ENCODE measurements around the gene SNX13. TPM values are rescaled to one million over a fixed set of nuclear protein-coding genes. Genes with fewer than 3 reads are reported as not detected.

The SNX13 gene
- total and polyA plus RNA-seq, 2 experiments from 2014 or later: 7.5 to 42.7 TPM

GRCh38 chr7:17832820-17833355 lies 107.4 kb downstream of the SNX13 start:
- DNase-seq (ENCODE audit: low spot score) (no peak), ATAC-seq (no peak)
- no peaks in the 10 kb centered on the region for H3K36me3 ChIP-seq (ENCODE audit: insufficient read depth)
- H3K4me3 Mint-ChIP-seq: no peak overlapping the region
- H3K27ac Mint-ChIP-seq: no peak overlapping the region
- no peaks in the 10 kb centered on the region for H3K9me2 ChIP-seq (ENCODE audit: insufficient read depth)
- no peaks in the 10 kb centered on the region for H3K27me3 Mint-ChIP-seq (ENCODE audit: insufficient read depth, low read depth, poor library complexity)
- no peaks in the 10 kb centered on the region for H3K4me1 Mint-ChIP-seq
- TF ChIP-seq CREB1 (CRISPR knock-in tag; IDR thresholded peaks at IDR 0.05; ENCODE audit: low read depth) (no peak), EZH2phosphoT487 (IDR thresholded peaks at IDR 0.05; ENCODE audit: unreplicated experiment) (no peak), ETS1 (IDR thresholded peaks at IDR 0.05) (no peak), ZNF114 (CRISPR knock-in tag; IDR thresholded peaks at IDR 0.05) (no peak), ZNF462 (CRISPR knock-in tag; IDR thresholded peaks at IDR 0.05) (no peak), POLR2AphosphoS5 (IDR thresholded peaks at IDR 0.05; ENCODE audit: low read depth) (no peak), EZH2 (IDR thresholded peaks at IDR 0.05; ENCODE audit: low read depth, unreplicated experiment) (no peak), NANOG (IDR thresholded peaks at IDR 0.05; ENCODE audit: borderline replicate concordance) (no peak), ZNF331 (CRISPR knock-in tag; IDR thresholded peaks at IDR 0.05; ENCODE audit: low read depth) (no peak), JUNB (IDR thresholded peaks at IDR 0.05; ENCODE audit: unreplicated experiment) (no peak), STAT1 (IDR thresholded peaks at IDR 0.05; ENCODE audit: unreplicated experiment) (no peak)
- TF ChIP-seq, protein P1, sequence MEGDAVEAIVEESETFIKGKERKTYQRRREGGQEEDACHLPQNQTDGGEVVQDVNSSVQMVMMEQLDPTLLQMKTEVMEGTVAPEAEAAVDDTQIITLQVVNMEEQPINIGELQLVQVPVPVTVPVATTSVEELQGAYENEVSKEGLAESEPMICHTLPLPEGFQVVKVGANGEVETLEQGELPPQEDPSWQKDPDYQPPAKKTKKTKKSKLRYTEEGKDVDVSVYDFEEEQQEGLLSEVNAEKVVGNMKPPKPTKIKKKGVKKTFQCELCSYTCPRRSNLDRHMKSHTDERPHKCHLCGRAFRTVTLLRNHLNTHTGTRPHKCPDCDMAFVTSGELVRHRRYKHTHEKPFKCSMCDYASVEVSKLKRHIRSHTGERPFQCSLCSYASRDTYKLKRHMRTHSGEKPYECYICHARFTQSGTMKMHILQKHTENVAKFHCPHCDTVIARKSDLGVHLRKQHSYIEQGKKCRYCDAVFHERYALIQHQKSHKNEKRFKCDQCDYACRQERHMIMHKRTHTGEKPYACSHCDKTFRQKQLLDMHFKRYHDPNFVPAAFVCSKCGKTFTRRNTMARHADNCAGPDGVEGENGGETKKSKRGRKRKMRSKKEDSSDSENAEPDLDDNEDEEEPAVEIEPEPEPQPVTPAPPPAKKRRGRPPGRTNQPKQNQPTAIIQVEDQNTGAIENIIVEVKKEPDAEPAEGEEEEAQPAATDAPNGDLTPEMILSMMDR (conservative IDR thresholded peaks at IDR 0.05; ENCODE audit: low read depth in 2 of 2): no peak
- TF ChIP-seq, protein P2, sequence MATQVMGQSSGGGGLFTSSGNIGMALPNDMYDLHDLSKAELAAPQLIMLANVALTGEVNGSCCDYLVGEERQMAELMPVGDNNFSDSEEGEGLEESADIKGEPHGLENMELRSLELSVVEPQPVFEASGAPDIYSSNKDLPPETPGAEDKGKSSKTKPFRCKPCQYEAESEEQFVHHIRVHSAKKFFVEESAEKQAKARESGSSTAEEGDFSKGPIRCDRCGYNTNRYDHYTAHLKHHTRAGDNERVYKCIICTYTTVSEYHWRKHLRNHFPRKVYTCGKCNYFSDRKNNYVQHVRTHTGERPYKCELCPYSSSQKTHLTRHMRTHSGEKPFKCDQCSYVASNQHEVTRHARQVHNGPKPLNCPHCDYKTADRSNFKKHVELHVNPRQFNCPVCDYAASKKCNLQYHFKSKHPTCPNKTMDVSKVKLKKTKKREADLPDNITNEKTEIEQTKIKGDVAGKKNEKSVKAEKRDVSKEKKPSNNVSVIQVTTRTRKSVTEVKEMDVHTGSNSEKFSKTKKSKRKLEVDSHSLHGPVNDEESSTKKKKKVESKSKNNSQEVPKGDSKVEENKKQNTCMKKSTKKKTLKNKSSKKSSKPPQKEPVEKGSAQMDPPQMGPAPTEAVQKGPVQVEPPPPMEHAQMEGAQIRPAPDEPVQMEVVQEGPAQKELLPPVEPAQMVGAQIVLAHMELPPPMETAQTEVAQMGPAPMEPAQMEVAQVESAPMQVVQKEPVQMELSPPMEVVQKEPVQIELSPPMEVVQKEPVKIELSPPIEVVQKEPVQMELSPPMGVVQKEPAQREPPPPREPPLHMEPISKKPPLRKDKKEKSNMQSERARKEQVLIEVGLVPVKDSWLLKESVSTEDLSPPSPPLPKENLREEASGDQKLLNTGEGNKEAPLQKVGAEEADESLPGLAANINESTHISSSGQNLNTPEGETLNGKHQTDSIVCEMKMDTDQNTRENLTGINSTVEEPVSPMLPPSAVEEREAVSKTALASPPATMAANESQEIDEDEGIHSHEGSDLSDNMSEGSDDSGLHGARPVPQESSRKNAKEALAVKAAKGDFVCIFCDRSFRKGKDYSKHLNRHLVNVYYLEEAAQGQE (IDR thresholded peaks at IDR 0.05; ENCODE audit: unreplicated experiment): no peak
- H3K4me2 ChIP-seq: no peak overlapping the region
- H3K36me3 Mint-ChIP-seq (ENCODE audit: low read depth): no peaks in the 10 kb centered on the region
- H3K9me3 Mint-ChIP-seq: no peaks in the 10 kb centered on the region
- H3K4me1 ChIP-seq (ENCODE audit: insufficient read depth): no peaks in the 10 kb centered on the region
- no peaks in the 10 kb centered on the region for H3K27me3 ChIP-seq (ENCODE audit: insufficient read depth)
- no peak overlapping the region for H3K4me3 ChIP-seq
- no peaks in the 10 kb centered on the region for H3F3A ChIP-seq (replicated peaks; ENCODE audit: low read depth)
- no peak overlapping the region for H3K27ac ChIP-seq (ENCODE audit: low read depth)
- H4K20me1 ChIP-seq (replicated peaks; ENCODE audit: insufficient read depth): no peaks in the 10 kb centered on the region
- H3K79me2 ChIP-seq (replicated peaks; ENCODE audit: insufficient read depth): no peaks in the 10 kb centered on the region
- no peak overlapping the region for H2AFZ ChIP-seq

Data from GM23338 (cell line).